Kidney epithelial cell (primary cell): ENCODE results near the gene PMAIP1. TPM values are rescaled to one million over a fixed set of nuclear protein-coding genes. Genes with fewer than 3 reads are reported as not detected.

Experiments
- DNase-seq: peaks from one replicate; pipeline ENCODE4 v3.0.0-alpha.2; 2010; ENCODE audit warnings: low read depth
- H3K27me3 ChIP-seq: 2 replicates; pipeline ENCODE4 v1.6.0; 2011; ENCODE audit warnings: low read length; ENCODE audit not compliant: control insufficient read depth, insufficient read depth
- H3K36me3 ChIP-seq: 2 replicates; pipeline ENCODE4 v1.5.1; 2011; ENCODE audit warnings: low read length; ENCODE audit not compliant: control insufficient read depth, insufficient read depth
- H3K4me3 ChIP-seq: 2 replicates; pipeline ENCODE4 v1.5.1; 2011; ENCODE audit warnings: low read depth, mild to moderate bottlenecking, control low read depth, low read length
- total RNA-seq: library from RNA; depleted of rRNA; stranded (reverse); fragments of >200 nt; gene quantifications from 2 replicates; pipeline ENCODE4 v1.2.3, GENCODE V29; 2015
- TF ChIP-seq, protein P1 (sequence below): IDR thresholded peaks from 2 replicates; pipeline ENCODE4 v1.5.1; 2011; ENCODE audit warnings: mild to moderate bottlenecking, moderate library complexity, low read length, control low read depth, inconsistent platforms; ENCODE audit not compliant: insufficient read depth, poor library complexity, severe bottlenecking

PMAIP1 gene
- total RNA-seq, 1 donor from 2014 or later = 73.9 TPM

DNA sequence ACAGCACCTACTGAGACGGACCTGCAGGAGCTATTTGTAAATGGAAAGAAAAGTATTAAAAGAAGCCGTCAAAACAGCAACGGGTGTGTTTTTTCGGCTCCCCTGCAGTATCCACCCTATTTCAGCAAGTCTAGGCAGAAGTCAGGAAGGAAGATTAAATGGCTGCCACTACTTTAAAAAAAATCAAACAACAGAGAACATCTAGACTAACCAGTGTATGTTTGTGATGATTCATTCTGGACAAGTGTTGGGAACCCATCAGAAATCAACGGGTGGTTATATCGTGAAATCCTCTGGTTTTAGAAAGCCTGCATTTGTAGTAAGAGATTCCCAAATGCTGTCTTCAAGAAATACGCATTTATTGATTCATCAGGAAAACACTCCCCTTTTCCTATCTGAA is 9.0 kb downstream of the PMAIP1 start:
- no peak for DNase-seq
- Histone ChIP-seq H3K27me3 (no peaks in the 10 kb centered on the region), H3K36me3 (no peaks in the 10 kb centered on the region), H3K4me3 (no peak overlapping the region)
- TF ChIP-seq, protein P1, sequence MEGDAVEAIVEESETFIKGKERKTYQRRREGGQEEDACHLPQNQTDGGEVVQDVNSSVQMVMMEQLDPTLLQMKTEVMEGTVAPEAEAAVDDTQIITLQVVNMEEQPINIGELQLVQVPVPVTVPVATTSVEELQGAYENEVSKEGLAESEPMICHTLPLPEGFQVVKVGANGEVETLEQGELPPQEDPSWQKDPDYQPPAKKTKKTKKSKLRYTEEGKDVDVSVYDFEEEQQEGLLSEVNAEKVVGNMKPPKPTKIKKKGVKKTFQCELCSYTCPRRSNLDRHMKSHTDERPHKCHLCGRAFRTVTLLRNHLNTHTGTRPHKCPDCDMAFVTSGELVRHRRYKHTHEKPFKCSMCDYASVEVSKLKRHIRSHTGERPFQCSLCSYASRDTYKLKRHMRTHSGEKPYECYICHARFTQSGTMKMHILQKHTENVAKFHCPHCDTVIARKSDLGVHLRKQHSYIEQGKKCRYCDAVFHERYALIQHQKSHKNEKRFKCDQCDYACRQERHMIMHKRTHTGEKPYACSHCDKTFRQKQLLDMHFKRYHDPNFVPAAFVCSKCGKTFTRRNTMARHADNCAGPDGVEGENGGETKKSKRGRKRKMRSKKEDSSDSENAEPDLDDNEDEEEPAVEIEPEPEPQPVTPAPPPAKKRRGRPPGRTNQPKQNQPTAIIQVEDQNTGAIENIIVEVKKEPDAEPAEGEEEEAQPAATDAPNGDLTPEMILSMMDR = no peak

DNA sequence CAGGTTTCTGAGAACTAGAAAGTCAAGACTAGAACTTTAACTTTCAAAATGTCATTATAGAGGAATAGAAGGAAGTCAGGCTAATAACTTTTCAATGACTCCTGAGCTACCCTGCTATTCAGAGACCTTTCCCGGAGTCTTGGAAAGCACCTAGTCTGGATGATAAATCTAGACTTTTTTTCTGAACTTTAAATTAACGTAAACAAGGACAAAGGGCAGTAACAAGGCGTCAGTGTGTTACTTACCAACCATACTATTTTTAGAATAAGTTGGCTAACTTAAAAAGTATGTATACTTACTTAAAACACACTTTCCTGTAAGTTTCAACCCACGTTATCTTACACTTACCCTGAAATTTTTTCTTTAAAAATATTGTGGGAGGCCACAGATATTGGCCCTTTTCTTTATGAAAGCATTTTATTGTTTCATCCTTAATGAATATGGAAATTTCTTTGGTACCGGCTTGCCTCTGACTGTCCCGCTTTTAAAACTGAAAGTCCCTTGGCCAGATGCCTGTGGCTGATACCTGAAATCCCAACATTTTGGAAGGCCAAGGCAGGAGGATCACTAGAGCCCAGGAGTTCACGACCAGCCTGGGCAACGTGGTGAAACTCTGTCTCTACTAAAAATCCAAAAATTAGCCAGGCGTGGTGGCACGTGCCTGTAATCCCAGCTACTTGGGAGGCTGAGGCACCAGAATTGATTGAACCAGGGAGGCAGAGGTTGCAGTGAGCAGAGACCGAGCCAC is 9.7 kb downstream of the PMAIP1 start:
- no peak for DNase-seq
- no peak overlapping the region for H3K4me3 ChIP-seq
- no peaks in the 10 kb centered on the region for H3K36me3 ChIP-seq
- H3K27me3 ChIP-seq = no peaks in the 10 kb centered on the region
- TF ChIP-seq, protein P1 = no peak

DNA sequence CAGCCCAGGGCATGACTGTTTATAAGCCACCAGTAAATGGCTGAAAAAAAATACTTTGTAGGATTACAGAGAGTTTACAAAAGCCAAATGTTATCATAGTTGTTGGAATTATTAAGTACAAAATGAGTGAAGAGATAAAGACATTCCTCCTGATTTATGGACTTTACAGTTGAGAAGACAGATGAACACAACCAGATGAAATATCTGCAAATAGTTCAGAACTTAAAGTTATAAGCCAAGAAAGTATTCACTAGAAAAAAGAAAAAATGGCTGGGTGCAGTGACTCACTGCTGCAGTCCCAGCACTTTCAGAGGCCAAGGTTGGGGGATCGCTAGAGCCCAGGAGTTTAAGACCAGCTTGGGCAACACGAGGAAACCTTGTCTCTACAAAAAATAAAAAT is 11.2 kb downstream of the PMAIP1 start:
- TF ChIP-seq, protein P1 = no peak
- Histone ChIP-seq H3K27me3 (no peaks in the 10 kb centered on the region), H3K4me3 (no peak overlapping the region), H3K36me3 (no peaks in the 10 kb centered on the region)
- no peak for DNase-seq

DNA sequence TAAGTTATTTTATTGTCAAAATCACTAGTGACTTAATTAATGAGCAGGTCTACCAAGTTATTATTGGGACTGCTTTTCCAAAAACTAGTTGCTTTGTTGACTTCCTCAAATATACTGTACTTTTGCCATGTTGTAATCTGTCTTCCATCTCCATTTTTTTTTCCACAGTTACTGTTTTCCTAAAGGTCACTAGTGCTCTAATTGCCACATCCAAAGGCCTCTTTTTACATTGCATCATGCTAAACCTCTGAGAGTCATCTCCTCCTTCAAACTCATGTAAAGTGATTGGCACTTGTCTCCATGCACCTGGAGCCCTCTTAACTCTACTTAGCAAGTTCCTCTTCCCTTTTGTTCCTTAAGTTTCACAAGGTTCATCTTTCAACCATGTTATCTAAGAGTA is 11.8 kb downstream of the PMAIP1 start:
- TF ChIP-seq, protein P1 = no peak
- no peak overlapping the region for H3K4me3 ChIP-seq
- DNase-seq = no peak
- no peaks in the 10 kb centered on the region for H3K36me3 ChIP-seq
- H3K27me3 ChIP-seq = no peaks in the 10 kb centered on the region

DNA sequence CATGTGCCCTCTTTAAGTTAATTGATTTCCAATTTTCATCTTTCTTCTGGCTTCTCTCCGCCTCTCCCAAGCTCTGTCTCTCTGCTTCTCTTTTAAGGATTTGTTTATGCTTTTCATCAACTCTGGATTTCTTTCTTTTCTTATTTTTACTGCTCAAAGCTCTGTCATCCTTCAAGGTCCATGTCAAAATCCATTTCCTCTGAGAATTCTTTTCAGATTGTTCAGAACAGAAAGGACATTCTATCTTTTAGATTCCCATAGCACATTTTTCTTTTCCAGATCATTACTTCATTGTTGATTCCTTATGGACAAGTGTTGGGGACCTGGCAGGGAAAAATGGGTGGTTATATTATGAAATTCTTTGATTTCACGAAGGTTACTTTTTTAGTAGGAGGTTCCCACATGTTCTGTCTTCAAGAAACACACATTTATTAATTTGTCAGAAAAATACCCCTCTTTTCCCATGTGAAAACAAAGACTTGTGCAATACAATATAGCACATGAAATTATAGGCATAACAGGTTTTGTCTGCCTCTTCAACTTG is 12.3 kb downstream of the PMAIP1 start:
- H3K27me3 ChIP-seq = no peaks in the 10 kb centered on the region
- H3K4me3 ChIP-seq = no peak overlapping the region
- DNase-seq = no peak
- no peaks in the 10 kb centered on the region for H3K36me3 ChIP-seq
- TF ChIP-seq, protein P1 = no peak

DNA sequence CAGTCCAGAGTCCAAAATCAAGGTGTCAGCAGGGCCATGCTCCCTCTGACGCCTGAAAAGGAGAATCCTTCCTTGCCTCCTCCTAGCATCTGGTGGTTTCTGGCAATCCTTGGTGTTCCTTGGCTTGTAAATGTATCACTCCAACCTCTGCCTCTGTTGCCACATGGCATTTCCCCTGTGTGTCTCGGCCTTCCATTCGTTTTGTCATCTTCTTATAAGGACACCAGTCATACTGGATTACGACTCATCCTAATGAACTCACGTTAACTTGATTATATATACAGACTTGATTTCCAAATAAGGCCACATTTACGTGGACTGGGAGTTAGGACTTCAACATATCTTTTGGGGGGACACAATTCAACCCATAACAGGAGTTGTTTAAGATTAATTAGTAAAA is 15.8 kb downstream of the PMAIP1 start:
- no peak for DNase-seq
- H3K36me3 ChIP-seq = no peaks in the 10 kb centered on the region
- H3K4me3 ChIP-seq = no peak overlapping the region
- TF ChIP-seq, protein P1 = no peak
- H3K27me3 ChIP-seq = no peaks in the 10 kb centered on the region
